GM10847 (cell line): ENCODE measurements around the gene PAOX.

Source experiments
- POLR2A ChIP-seq: IDR thresholded peaks from 2 replicates; pipeline ENCODE4 v1.6.1; 2011; ENCODE audit not compliant: insufficient read length; ENCODE audit errors: extremely low read depth

The PAOX gene

DNA sequence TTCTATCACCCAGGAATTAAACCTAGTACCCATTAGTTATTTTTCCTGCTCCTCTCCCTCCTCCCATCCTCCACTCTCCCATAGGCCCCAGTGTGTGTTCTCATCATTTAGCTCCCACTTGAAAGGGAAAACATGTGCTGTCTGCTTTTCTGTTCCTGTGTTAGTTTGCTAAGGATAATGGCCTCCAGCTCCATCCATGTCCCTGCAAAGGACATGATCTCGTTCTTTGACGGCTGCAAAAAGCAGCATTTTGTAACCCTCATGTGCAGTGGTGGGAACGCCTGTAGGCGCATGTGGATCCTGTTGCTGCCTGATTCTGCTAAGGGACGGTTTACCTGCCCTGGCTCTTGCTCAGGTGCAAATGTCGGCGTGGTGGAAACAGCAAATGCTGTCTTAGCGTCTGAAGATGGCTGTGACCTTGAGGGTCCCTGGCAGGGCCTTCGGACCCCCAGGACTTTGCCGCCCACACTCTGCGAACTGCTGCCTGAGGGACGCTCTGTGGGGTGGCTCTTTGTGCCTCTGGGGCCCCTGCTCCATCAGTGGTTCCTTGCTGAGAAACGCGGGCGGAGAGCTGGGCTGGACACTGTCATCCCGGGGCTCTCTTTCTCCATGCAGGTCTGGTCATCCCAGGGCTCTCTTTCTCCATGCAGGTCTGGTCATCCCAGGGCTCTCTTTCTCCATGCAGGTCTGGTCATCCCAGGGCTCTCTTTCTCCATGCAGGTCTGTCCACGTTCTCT lies 9.3 kb downstream of the PAOX start:
- peak; percentile 20 for TF ChIP-seq POLR2A

DNA sequence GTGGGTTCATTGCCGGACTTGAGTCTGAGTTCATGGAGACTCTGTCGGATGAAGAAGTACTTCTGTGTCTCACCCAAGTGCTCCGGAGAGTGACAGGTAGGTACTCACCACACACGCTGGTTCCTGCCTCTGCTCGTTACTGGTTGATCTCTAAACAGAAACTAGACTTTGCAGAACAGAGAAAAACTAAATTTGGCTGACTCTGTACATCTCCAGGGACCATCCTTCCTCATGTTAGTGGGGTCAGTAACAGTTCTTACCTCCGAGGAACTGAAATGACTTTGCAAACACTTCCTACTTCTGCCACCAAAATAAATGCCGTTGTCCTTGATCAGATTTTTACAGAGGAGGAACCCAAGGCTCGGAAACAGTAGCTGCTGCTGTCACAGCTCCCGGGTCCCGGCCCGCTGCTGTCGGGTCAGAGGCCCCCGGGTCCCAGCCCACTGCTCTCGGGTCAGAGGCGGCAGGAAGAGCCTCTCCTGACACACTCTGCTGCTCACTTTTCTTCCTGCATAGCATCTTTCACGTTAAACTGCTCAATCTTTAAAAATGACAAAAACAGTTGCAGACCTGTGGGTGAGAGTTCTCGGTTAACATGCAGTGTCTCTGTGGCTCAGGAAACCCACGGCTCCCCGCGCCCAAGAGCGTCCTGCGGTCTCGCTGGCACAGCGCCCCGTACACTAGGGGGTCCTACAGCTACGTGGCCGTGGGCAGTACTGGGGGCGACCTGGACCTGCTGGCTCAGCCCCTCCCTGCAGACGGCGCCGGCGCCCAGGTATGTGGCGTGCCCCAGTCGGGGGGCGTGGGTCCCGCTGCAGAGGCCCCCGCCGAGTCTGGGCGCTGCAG lies 10.1 kb downstream of the PAOX start:
- peak; percentile 26 for TF ChIP-seq POLR2A

DNA sequence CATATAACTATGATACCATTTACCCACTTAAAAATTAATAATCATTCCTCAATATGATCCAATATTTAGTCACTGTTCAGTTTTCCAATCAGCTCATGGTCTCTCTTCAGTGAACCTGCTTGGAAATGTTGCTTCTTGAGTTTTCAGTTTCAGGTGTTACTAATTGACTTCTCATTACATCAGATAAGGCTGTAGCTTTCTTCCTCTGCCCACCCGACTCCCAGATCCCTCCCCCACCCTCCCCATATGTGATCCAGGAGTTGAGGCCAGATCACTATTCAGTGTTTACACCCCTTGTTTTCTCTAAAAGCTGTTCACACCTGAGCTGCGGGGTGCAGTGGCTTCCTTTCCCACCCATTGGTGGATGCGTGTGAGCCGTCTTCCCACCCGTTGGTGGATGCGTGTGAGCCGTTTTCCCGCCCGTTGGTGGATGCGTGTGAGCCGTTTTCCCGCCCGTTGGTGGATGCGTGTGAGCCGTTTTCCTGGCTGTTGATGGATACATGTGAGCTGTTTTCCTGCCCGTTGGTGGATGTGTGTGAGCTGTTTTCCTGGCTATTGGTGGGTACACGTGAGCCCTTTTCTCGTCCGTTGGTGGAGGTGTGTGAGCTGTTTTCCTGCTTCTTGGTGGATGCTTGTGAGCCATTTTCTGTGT lies 11.7 kb downstream of the PAOX start:
- TF ChIP-seq POLR2A, result no peak

DNA sequence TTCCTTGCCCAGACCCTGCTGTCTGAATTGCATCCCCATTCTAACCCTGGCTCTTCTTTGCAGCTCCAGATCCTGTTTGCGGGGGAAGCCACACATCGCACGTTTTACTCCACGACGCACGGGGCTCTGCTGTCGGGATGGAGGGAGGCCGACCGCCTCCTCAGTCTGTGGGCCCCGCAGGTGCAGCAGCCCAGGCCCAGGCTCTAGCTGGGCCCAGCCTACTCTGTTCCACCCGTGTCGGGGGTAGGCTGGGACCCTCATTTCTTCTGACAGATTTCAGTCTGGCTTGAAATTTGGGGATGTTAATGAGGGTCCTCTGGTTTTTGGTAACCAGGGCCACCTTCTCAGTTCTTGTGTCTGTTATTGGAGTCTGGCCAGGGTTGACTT lies 12.2 kb downstream of the PAOX start:
- TF ChIP-seq POLR2A, result no peak

DNA sequence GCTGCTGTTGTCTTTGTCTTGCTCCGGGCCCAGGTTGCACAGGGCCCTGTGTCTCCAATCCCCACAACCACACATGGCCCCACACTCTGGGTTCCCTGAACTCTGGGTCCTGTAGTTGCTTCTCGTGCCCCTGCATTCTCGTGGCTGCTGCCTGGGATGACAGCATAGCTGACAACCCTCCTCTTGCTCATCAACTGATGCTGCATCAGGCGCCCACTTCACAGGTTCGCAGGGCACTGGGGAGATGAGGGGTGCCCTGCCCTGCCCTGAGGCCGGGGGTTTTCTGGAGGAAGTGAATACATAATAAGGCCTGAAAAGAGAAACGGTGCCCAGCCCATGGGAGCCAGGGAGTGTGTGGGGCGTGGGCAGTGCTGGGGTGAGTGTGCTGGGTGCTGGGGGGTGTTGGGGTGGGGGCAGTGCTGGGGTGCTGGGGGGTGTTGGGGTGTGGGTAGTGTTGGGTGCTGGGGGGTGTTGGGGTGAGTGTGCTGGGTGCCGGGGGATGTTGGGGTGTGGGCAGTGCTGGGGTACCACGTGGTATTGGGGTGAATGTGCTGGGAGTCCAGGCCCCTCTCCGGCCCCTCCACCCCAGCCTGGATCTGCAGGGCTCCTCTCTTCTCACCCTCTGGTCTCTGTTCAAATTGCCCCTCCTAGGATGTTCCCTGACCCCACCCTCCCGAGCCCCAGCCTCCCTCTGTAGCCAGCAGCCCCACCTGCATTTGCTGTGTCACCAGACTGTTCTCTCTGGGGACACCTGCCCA lies 12.9 kb downstream of the PAOX start:
- no peak for TF ChIP-seq POLR2A

DNA sequence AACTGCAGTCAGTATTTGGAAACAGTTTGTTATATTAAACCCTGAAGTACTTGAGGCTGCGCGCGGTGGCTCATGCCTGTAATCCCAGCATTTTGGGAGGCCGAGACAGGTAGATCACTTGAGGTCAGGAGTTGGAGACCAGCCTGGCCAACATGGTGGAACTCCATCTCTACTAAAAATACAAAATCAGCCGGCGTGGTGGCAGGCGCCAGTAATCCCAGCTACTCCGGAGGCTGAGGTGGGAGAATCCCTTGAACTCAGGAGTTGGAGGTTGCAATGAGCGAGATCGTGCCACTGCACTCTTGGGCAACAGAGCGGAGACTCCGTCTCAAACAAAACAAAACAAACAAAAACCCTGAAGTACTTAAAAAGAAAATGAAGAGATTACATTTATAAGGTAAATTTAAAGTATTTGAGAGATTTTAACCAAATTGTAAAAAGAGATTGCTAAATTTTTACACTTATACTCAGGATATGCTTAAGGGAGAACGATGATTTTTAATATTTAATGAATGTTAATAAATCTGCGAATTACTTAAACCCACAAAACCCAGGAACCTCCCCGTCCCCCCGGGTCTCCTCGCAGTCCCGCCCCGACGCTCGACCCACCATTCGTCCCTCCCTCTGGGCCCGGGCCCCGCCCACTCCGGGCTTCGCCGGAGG lies 14.5 kb downstream of the PAOX start:
- TF ChIP-seq POLR2A, result no peak

DNA sequence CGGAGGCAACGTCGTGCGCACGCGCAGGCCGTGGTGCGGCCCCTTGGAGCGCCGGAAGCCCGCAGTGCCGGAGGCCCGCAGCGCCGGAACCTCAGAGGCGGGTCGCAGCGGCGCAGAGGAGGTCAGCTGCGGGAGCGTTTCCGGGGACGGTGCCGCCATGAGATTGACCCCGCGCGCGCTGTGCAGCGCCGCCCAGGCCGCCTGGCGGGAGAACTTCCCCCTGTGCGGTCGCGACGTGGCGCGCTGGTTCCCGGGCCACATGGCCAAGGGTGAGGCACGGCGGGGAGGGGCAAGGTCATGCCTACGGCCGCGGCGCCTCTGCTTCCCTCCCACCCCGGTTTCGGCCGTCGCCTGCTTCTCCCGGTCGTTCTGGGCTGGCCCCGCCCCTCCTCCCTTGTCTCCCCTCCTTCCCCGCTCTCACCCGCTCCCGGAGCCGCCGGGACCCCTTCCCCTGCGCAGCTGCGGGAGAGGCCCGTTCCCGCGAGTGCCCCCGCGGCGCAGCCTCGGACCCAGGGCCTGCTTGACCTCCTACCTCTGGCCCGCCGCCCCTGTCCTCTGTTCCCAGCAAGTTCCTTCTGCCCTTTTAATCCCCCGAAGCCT lies 15.1 kb downstream of the PAOX start, which contains the start of gene MTG1:
TSS of gene MTG1 (plus strand) at position 94 of the 600 bp plus-strand sequence. CDS start at position 158, 64 bp downstream.
- TF ChIP-seq POLR2A, result peak; percentile 82

DNA sequence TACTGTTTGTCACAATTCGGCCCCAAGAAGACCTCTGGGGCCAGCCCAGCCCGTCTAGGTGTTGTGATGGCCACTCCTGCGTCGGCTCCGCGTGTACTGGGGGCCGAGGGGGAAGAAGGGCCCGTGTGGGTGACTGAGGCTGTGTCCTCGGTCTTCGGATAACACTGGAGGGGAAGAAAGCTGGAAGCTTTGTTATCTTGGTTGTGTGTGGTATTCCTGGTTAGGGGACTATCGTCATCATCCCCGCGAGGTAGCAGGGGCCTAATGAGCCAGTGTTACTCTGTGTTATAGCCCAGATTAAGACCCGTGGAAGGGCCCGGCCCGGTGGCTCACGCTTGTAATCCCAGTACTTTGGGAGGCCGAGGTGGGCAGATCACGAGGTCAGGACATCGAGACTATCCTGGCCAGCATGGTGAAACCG lies 15.7 kb downstream of the PAOX start:
- no peak for TF ChIP-seq POLR2A

DNA sequence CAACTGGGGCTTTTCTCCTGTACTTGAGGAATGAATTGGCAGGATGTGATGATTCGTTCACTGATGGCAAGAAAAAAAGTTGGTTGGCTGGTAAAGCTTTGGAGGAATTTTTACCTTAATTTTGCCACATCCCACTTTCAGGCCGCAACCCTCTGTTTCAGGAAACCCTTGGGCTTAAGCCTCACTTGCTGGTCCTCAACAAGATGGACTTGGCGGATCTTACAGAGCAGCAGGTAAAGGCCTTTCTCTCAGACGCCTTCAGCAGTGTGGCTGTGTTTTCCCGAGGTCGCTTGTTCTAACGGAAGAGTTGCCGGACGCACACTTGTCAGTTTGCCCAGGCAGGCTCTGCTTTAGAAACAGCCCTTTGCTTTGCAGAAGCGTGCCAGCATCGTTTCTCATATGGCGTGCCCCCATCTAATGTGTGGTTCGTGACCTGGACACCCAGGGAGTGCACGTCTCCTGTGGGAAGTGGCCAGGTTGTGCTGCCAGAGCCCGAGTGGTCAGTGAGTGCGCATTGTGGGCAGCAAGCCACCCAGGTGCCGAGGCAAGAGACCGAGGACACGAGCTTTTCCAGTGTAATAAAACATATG lies 17.1 kb downstream of the PAOX start:
- TF ChIP-seq POLR2A, result no peak

DNA sequence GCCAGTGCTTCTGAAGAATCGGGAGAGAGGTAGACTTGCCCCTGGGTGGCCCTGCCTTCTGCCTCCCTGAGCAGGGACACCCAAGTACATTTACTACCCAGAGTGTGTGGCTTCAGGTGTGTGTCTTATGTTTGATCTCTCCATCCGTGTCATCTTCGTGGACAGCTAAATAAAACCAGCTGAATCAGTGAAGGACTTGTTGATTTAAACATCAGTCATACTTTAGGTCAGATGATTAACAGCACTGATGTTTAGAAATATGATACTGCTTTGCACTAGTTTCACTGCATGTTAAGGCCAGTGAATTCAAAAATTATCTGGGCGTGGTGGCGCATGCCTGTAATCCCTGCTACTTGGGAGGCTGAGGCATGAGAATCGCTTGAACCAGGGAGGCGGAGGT lies 18.9 kb downstream of the PAOX start:
- no peak for TF ChIP-seq POLR2A

DNA sequence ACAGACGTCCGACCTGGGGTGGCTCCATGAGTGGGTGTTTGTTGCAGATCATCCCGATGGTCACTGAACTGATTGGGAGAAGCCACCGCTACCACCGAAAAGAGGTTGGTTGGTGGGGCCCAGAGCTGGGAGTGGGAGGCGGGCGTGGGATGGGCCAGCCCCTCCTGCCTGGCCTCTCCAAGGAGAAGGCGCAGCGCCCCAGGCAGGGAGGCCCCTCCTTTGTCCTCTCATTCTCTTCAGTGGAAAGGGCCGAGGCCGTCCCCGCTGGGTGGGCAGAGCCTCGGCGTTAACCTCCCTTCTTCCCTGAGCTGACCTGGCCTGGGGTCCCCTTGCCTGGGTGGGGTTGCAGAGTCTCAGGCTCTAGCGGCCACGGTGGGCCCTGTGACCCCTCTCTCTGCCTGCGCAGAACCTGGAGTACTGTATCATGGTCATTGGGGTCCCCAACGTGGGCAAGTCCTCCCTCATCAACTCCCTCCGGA lies 20.1 kb downstream of the PAOX start:
- TF ChIP-seq POLR2A, result no peak

DNA sequence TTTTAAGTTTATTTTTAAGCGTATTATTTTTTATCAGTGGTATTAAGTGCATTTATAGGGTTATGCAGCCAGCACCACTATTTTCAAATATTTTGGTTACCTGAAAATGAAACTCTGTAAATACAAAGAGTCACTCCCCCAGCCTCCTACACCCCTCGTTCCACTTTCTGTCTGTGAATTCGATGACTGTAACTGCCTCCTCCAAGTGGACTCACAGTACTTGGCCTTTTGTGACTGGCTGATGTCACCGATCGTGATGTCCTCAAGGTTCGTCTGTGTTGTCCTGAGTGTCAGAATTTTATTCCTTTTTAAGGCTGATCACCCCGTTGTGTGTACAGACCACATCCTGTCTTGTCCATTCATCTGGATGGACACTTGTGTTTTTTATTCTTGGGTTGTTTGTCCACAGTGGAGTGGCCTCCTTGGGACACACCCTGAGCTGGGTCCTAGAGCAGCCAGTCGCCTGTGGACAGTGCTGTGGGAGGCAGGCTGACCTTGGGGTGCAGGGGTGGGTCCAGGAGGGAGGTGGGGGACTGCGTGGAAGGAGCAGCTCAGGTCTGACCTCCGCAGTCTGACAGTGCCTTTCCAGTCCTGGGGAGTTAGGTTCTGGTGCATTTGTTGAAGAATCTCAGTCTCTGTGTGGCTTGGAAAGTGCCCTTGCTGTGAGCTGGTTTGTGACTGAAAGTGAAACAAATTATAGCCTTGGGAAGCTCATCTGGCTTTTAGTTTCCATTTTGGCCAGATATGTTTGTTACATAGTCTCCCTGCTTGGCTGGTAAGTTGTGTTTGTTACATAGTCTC lies 21.8 kb downstream of the PAOX start:
- no peak for TF ChIP-seq POLR2A

DNA sequence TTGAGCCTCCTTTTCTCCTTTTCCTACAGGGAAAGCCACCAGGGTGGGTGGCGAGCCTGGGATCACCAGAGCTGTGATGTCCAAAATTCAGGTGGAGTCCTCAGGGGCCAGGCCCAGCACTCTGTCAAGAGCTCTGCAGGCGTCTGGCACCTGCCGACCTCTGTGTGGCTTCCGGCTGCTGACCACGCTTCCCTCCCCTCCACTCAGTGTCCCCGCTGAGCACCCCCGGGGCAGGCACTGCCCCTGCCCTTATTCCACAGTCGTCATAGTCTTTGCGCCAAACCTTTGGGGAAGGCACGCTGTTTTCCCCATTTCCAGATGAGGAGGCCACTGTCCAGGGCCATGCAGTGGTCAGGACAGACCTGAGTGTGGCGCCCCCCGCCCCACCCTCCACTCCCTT lies 22.4 kb downstream of the PAOX start:
- TF ChIP-seq POLR2A, result no peak
